Epithelial cell of esophagus (primary cell): ENCODE measurements around the gene GRIA1.

Experiments used
- DNase-seq: peaks from one replicate; pipeline ENCODE4 v3.0.0; 2010; ENCODE audit warnings: low read depth
- H3K4me3 ChIP-seq: 2 replicates; pipeline ENCODE4 v1.5.1; 2011; ENCODE audit warnings: mild to moderate bottlenecking, low read length, control low read depth
- TF ChIP-seq, protein P1 (sequence below): IDR thresholded peaks from 2 replicates; pipeline ENCODE4 v1.5.1; 2011; ENCODE audit warnings: low read depth, mild to moderate bottlenecking, low read length, control low read depth, inconsistent platforms; ENCODE audit not compliant: insufficient read depth; ENCODE audit errors: missing control alignments

The GRIA1 gene

DNA sequence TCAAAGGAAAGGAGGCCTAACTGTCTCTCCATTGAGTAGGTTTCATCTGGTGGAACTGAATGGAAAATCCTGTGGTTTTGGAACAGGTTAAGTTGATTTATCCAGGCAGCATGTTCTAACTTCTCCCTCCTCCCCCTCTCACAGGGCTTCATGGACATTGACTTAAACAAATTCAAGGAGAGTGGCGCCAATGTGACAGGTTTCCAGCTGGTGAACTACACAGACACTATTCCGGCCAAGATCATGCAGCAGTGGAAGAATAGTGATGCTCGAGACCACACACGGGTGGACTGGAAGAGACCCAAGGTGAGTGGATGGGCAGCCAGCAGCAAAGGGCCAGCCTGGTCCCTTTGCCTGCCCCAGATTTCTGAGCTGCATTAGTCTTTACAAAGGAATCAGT lies 183.9 kb downstream of the GRIA1 start:
- DNase-seq = no peak
- no peak overlapping the region for H3K4me3 ChIP-seq
- TF ChIP-seq, protein P1, sequence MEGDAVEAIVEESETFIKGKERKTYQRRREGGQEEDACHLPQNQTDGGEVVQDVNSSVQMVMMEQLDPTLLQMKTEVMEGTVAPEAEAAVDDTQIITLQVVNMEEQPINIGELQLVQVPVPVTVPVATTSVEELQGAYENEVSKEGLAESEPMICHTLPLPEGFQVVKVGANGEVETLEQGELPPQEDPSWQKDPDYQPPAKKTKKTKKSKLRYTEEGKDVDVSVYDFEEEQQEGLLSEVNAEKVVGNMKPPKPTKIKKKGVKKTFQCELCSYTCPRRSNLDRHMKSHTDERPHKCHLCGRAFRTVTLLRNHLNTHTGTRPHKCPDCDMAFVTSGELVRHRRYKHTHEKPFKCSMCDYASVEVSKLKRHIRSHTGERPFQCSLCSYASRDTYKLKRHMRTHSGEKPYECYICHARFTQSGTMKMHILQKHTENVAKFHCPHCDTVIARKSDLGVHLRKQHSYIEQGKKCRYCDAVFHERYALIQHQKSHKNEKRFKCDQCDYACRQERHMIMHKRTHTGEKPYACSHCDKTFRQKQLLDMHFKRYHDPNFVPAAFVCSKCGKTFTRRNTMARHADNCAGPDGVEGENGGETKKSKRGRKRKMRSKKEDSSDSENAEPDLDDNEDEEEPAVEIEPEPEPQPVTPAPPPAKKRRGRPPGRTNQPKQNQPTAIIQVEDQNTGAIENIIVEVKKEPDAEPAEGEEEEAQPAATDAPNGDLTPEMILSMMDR = no peak

DNA sequence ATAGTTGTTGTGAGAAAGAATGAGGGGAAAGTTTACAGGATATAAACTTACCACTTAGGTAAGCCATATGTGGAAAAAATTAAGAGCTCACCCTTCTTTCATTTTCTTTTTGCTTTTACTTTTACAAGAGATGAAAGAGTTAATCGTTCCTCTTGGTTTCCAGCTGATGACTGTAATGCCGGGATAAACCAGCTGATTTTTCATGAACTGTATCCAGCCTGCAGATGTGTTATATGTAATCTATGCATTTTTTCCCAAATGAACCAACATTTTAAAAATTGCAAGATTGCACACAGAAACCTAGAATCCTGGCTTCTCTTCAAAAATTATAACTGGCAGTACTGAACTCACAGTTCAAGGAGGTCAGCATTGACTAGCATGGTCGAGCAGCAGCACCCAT lies 185.9 kb downstream of the GRIA1 start:
- TF ChIP-seq, protein P1 = no peak
- H3K4me3 ChIP-seq = no peak overlapping the region
- DNase-seq = no peak

DNA sequence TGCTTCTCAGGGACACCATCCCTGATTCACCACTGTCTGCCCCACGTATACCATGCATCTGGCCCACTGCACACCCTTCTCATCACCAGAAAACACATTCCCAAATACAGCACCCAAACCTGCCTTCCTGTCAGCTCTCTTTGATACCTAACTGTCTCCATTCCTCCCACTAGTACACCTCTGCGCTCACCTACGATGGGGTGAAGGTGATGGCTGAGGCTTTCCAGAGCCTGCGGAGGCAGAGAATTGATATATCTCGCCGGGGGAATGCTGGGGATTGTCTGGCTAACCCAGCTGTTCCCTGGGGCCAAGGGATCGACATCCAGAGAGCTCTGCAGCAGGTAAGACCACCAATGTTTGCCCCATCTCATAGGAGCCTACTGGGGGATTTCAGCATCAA lies 186.4 kb downstream of the GRIA1 start:
- no peak overlapping the region for H3K4me3 ChIP-seq
- no peak for DNase-seq
- TF ChIP-seq, protein P1 = no peak

DNA sequence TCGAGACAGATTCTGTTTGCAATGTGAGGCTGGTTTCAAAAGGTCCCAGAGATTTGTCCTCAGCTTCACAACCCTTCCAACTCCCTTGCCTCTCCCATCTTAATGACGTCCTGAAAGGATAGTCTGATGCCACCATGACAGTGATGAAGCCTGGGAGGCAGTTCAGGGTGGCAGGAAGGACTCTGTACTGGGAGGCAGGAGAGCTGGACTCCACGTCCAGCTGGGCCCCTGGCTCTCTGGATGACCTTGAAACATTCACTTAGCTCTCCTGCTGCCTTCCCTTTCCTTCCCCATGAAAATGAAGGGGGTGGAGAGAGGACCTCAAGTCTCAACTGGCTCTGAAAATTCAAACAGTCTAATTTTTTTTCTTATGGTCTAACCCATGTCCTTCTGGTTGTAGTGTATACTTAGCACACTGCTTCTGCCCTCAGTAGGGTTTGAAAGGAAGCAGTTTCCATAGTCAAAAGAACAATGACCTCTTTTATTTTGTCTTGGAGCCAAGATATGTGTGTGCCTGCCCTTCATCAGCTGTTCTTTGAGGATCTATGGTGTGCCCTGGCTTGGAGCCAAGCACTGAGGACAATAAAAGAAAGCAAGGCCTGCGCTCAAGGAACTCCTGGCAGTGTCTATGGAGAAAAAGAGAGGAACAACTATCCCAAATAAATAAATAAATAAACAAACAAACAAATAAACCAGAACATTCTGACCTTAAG lies 188.3 kb downstream of the GRIA1 start:
- H3K4me3 ChIP-seq = no peak overlapping the region
- TF ChIP-seq, protein P1 = no peak
- DNase-seq = no peak

DNA sequence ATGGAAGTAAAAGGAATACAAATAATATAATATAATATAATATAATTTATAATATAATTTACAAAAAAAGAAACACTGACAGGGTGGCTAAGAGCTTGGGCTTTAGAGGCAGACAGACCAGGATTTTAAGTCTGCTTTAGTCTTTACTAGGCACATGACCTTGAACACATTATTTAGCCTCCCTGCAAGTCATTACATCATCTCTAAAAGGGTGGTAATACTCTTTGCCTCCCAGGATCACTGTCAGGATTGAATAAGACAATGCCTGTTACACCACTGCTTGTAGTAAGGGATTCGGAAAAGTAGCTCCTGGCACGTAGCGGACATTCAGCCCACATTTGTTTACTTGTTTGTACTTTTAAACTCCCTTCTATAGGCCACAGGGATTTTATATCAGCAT lies 199.8 kb downstream of the GRIA1 start:
- DNase-seq = no peak
- TF ChIP-seq, protein P1 = no peak

DNA sequence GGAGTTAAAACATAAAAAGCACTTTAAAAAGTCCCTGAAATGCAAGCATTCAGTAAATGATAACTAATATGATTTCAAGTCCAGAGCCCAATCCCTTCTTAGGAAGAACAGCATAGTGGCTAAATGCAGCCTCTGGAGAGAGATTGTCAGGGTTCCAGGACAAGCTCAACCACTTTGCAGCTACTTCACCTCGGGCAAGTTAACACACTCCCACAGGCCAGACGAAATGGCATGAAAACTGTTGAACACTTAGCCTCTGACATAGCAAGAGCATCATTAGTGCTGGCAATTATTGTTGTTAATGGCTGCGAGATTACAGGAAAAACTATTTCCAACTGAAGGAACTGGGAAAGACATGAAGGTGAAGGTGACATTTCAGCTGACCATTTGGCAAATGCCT lies 205.8 kb downstream of the GRIA1 start:
- TF ChIP-seq, protein P1 = no peak
- H3K4me3 ChIP-seq = no peak overlapping the region
- DNase-seq = no peak

More for the DNA sequence above, 199.8 kb downstream of the GRIA1 start:
- H3K4me3 ChIP-seq = no peak overlapping the region

DNA sequence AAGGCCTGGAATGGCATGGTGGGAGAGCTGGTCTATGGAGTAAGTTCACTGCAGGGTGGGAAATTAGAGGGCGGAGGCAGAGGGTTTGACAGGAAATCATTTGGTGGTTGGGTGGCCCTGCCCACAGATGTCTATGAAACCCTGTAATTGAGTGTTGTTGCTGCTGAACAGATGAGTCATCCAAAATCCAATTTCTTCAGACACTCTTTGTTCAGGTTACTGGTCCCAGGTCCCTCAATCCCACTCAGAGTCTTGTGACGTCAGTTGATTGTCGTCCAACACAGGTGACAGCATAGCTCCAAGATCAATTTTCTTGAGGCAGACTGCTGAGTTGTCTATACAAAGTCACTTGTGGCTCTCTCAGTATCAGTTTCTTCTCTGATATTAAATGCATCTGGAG lies 208.6 kb downstream of the GRIA1 start:
- H3K4me3 ChIP-seq = no peak overlapping the region
- peak; percentile 17 for DNase-seq
- TF ChIP-seq, protein P1 = no peak
